GM12872 (cell line): ENCODE measurements around the gene NEURL1.

Experiments
- TF ChIP-seq, protein P1 (sequence below): IDR thresholded peaks from 3 replicates; pipeline ENCODE4 v1.5.1; 2011; ENCODE audit warnings: low read depth, mild to moderate bottlenecking, low read length, moderate library complexity; ENCODE audit not compliant: insufficient read depth

The NEURL1 gene

GRCh38 chr10:103548581-103549348 lies 55.3 kb downstream of the NEURL1 start:
- TF ChIP-seq, protein P1, sequence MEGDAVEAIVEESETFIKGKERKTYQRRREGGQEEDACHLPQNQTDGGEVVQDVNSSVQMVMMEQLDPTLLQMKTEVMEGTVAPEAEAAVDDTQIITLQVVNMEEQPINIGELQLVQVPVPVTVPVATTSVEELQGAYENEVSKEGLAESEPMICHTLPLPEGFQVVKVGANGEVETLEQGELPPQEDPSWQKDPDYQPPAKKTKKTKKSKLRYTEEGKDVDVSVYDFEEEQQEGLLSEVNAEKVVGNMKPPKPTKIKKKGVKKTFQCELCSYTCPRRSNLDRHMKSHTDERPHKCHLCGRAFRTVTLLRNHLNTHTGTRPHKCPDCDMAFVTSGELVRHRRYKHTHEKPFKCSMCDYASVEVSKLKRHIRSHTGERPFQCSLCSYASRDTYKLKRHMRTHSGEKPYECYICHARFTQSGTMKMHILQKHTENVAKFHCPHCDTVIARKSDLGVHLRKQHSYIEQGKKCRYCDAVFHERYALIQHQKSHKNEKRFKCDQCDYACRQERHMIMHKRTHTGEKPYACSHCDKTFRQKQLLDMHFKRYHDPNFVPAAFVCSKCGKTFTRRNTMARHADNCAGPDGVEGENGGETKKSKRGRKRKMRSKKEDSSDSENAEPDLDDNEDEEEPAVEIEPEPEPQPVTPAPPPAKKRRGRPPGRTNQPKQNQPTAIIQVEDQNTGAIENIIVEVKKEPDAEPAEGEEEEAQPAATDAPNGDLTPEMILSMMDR = no peak

DNA sequence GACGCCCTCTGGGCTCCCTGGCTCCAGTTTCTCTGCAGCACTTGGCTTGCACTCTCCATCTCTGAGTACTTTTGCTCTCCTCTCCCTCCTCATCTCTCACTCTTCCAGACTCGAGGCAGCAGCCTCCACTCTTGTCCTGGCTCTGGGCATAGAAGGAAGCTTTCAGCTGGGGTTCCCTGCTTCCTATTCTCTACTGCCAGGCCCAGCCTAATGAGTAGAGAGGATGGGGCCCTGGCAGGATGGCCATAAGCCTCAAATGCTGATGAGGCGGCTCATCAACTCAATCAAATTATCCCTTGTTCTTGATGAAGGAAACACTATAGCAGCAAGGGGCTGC lies 55.8 kb downstream of the NEURL1 start:
- TF ChIP-seq, protein P1 = no peak

- TF ChIP-seq, protein P1 = no peak
Measured at GRCh38 chr10:103550229-103550628, 56.7 kb downstream of the NEURL1 start.

DNA sequence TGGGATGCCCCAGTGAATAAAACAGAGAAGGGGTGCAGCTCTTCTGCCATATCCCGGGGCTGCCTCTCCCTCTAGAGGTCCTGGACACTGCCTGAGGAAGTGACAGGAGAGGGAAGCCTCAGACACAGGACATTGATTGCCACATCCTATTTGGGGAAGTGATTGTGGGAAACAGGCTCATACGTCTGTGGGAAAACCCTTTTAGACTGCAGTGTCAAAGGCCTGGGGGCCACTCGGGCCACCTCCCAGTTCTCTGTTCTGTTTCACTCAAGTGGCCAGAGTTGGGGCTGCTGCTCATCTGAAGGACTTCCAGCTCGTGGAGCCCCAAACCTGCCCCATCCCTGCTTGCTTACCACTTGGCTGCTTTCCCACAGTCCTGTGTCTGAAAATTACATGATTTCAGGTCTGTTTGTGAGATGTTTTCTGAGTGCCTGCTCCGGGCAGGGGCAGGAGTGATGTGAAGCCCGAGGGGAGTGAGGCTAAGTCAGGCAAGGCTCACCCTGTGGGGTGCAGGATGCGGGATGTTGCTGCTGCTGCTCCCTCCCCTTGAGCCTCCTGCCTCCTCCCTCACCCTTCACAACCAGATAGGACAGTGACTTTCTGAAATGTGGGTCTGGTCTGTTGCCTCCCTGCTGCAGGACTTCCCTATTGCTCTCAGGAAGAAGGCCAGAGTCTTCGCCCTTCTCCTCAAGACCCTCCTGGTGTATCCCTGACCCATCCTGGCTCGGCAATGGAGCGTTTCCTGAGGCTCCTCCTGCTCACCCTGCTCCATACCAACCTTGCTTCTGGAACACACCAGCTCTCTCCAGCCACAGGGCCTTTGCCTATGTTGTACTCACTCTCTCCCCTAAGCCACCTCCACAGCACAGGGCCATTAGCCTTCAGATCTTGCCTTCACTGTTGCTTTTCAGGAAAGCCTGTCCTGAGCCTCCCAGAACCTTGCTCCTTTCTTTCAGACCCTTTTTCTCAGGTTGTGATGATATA lies 58.4 kb downstream of the NEURL1 start:
- TF ChIP-seq, protein P1 = no peak

GRCh38 chr10:103552856-103553742 lies 59.6 kb downstream of the NEURL1 start:
- TF ChIP-seq, protein P1 = no peak

- TF ChIP-seq, protein P1 = no peak
Measured at GRCh38 chr10:103553743-103554487, 60.4 kb downstream of the NEURL1 start.
